Upper lobe of left lung (tissue), 6 donors: ENCODE data around the gene NUCKS1. TPM values are rescaled to one million over a fixed set of nuclear protein-coding genes. Genes with fewer than 3 reads are reported as not detected.

Source experiments
- ATAC-seq, 2 donors: fragments of 200-7000 bp; cut with Tn5 transposase; one replicate each; pipeline ENCODE4 v1.9.1; 2022; ENCODE audit warnings: mild to moderate bottlenecking in 2 of 2, moderate library complexity in 2 of 2; ENCODE audit not compliant: low FRiP score in 2 of 2
- DNase-seq, 2 donors: peaks; one replicate each; pipeline ENCODE4 v3.0.0-alpha.2; 2019 to 2020
- H3K27ac ChIP-seq, 4 donors: fragments of 200-600 bp; sonication (generic); one replicate each; pipeline ENCODE4 v1.5.1; 2016 to 2019
- H3K27me3 ChIP-seq, 4 donors: fragments of 200-600 bp; sonication (generic); one replicate each; pipeline ENCODE4 v1.5.1; 2017 to 2019
- H3K36me3 ChIP-seq, 4 donors: fragments of 200-600 bp; sonication (generic); one replicate each; pipeline ENCODE4 v1.5.1; 2016 to 2019
- H3K4me1 ChIP-seq, 4 donors: fragments of 200-600 bp; sonication (generic); one replicate each; pipeline ENCODE4 v1.5.1; 2018 to 2019
- H3K4me3 ChIP-seq, 4 donors: fragments of 200-600 bp; sonication (generic); one replicate each; pipeline ENCODE4 v1.5.1; 2017 to 2019; ENCODE audit warnings: mild to moderate bottlenecking in 2 of 4, moderate library complexity in 1 of 4
- H3K9me3 ChIP-seq, 4 donors: fragments of 200-600 bp; sonication (generic); one replicate each; pipeline ENCODE4 v1.5.1; 2018 to 2019
- CTCF ChIP-seq, 6 experiments: fragments of 450-650 bp in 4 of 6; fragments of 200-600 bp in 2 of 6; sonication (generic) in 2 of 6; IDR thresholded peaks; one replicate each; pipeline ENCODE4 v1.5.1; 2016 to 2019; ENCODE audit warnings: antibody characterized with exemption in 6 of 6
- EP300 ChIP-seq, 4 donors: sonication (generic); formaldehyde crosslinking; IDR thresholded peaks; one replicate each; pipeline ENCODE4 v1.5.1; 2017; ENCODE audit warnings: antibody characterized with exemption in 4 of 4, control low read depth in 2 of 4
- POLR2A ChIP-seq, 4 donors: fragments of 450-650 bp; IDR thresholded peaks; one replicate each; pipeline ENCODE4 v1.5.1; 2016 to 2017; ENCODE audit warnings: antibody characterized with exemption in 4 of 4, mild to moderate bottlenecking in 2 of 4
- POLR2AphosphoS5 ChIP-seq, 2 donors: sonication (generic); formaldehyde crosslinking; IDR thresholded peaks; one replicate each; pipeline ENCODE4 v1.5.1; 2017; ENCODE audit warnings: antibody characterized with exemption in 2 of 2
- WGBS, 2 donors: methylation state at CpG; one replicate each; pipeline ENCODE4 v1.1.5; 2017 to 2018; 5-methylcytosine and 5-hydroxymethylcytosine counted together
- total RNA-seq, 6 donors: library from RNA; depleted of rRNA in 4 of 6; stranded (reverse); fragments of >200 nt in 4 of 6; gene quantifications; one replicate each; pipeline versions ENCODE4 v1.1.0 to v1.2.1, GENCODE V29; 2016 to 2021
- donor health status: DM: no; HTN: no; CAD: no; lungs with moderate emphysema.
- donor health status: DM: no; HTN: yes; CAD: no; lungs with severe emphysema.

Gene NUCKS1, protein sequence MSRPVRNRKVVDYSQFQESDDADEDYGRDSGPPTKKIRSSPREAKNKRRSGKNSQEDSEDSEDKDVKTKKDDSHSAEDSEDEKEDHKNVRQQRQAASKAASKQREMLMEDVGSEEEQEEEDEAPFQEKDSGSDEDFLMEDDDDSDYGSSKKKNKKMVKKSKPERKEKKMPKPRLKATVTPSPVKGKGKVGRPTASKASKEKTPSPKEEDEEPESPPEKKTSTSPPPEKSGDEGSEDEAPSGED
- total RNA-seq, result 100 to 1,000 TPM in 4 of 6 donors, 10 to 100 TPM in 2; 65.4 to 182 (median 112) TPM

GRCh38 chr1:205750138-205751035, at the start of gene NUCKS1:
NUCKS1 (minus strand) TSS chr1:205750182; CDS start chr1:205749973, 209 bp downstream.
- Histone ChIP-seq H3K4me1 (peaks cover 27 to 30% (median 29%) of the 10 kb centered on the region in 4 donors), H3K27me3 (no peaks in the 10 kb centered on the region), H3K27ac (peak within 1 kb of the TSS; percentile 99 to 100 (median 99)), H3K4me3 (peak within 1 kb of the TSS; percentile 94 to 97 (median 96)), H3K9me3 (no peaks in the 10 kb centered on the region), H3K36me3 (no peaks in the 10 kb centered on the region)
- DNase-seq (peak in 1 of 2 donors; percentile 99), ATAC-seq (peak; percentile 93 to 97)
- TF ChIP-seq POLR2AphosphoS5 (IDR thresholded peaks at IDR 0.05) (peak; percentile 73 to 83), EP300 (IDR thresholded peaks at IDR 0.05) (no peak), POLR2A (IDR thresholded peaks at IDR 0.05) (peak in 1 of 4 donors; percentile 17), CTCF (IDR thresholded peaks at IDR 0.05) (peak in 2 of 6 experiments; percentile 21 to 34)
- 0% methylated on average over 16 to 26 of the region's 27 CpGs for WGBS, 2 donors

- DNase-seq, result no peak
- WGBS, 2 donors, result 80 to 84% methylated on average over 5 of the region's 5 CpGs
- H3K36me3 ChIP-seq, result peaks cover 13 to 63% (median 37%) of the 10 kb centered on the region in 4 donors
- TF ChIP-seq POLR2A (IDR thresholded peaks at IDR 0.05) (no peak), POLR2AphosphoS5 (IDR thresholded peaks at IDR 0.05) (no peak), EP300 (IDR thresholded peaks at IDR 0.05) (no peak), CTCF (IDR thresholded peaks at IDR 0.05) (no peak)
- H3K4me3 ChIP-seq, result no peak overlapping the region
- ATAC-seq, result no peak
- H3K27me3 ChIP-seq, result no peaks in the 10 kb centered on the region
- no peak overlapping the region for H3K27ac ChIP-seq
- no peaks in the 10 kb centered on the region for H3K9me3 ChIP-seq
- peaks cover 0 to 17% (median 11%) of the 10 kb centered on the region in 4 donors for H3K4me1 ChIP-seq
Measured at GRCh38 chr1:205798577-205798976, 48.6 kb upstream of the NUCKS1 start.

DNA sequence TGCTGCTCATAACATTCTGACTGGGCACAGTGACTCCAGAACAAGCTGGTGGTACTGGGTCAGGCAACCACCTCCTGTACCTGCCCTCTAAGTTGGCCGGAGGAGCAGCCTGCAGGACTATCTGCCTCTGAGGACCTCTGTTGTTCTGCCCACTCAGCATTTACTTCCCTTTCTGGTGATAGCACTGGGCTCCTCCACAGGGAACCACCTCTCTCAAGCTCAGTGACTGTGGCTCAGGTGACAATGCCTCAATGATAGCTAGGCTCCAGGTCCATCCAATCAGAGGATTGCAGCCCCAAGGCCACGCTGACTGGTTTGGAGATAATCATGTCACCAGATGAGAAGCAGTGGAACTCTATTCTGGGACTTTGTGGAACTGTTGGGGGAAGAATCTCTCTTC, 47.2 kb upstream of the NUCKS1 start:
- WGBS, 2 donors, result 93% methylated on average over 2 of the region's 2 CpGs; no CpG with 5 or more reads in 1 of the 2 donors
- H3K27ac ChIP-seq, result no peak overlapping the region
- H3K27me3 ChIP-seq, result no peaks in the 10 kb centered on the region
- ATAC-seq, result no peak
- no peak overlapping the region for H3K4me3 ChIP-seq
- peaks cover 0 to 17% (median 10%) of the 10 kb centered on the region in 4 donors for H3K4me1 ChIP-seq
- no peaks in the 10 kb centered on the region for H3K9me3 ChIP-seq
- peaks cover 14 to 77% (median 43%) of the 10 kb centered on the region in 4 donors for H3K36me3 ChIP-seq
- TF ChIP-seq POLR2A (IDR thresholded peaks at IDR 0.05), result no peak
- no peak for TF ChIP-seq EP300 (IDR thresholded peaks at IDR 0.05)
- no peak for TF ChIP-seq POLR2AphosphoS5 (IDR thresholded peaks at IDR 0.05)
- TF ChIP-seq CTCF (IDR thresholded peaks at IDR 0.05), result no peak
- DNase-seq, result no peak

GRCh38 chr1:205794011-205794730, 44.2 kb upstream of the NUCKS1 start:
- 68 to 69% methylated on average over 5 of the region's 5 CpGs for WGBS, 2 donors
- DNase-seq, result no peak
- ATAC-seq, result no peak
- TF ChIP-seq POLR2A (IDR thresholded peaks at IDR 0.05) (no peak), POLR2AphosphoS5 (IDR thresholded peaks at IDR 0.05) (no peak), EP300 (IDR thresholded peaks at IDR 0.05) (no peak), CTCF (IDR thresholded peaks at IDR 0.05) (no peak)
- H3K36me3 ChIP-seq, result peaks cover 13 to 89% (median 39%) of the 10 kb centered on the region in 4 donors
- H3K27me3 ChIP-seq, result no peaks in the 10 kb centered on the region
- H3K9me3 ChIP-seq, result no peaks in the 10 kb centered on the region
- H3K4me3 ChIP-seq, result no peak overlapping the region
- H3K4me1 ChIP-seq, result no peaks in the 10 kb centered on the region
- H3K27ac ChIP-seq, result no peak overlapping the region
